Stimulated activated CD4-positive, alpha-beta T cell treated with anti-CD3 and anti-CD28 coated beads, Interleukin-1b, Interleukin-23, amount 100 ng/mL, for 48 hours (primary cell): ENCODE results near the gene TECPR2.
"Not testable (repeated sequence)": the region's sequence is repeated elsewhere in the genome, so short reads cannot be mapped to it uniquely, and the experiment has no call there.

Experiments
- DNase-seq: peaks from one replicate; pipeline ENCODE4 v3.0.0-alpha.2; 2020

Gene TECPR2

DNA sequence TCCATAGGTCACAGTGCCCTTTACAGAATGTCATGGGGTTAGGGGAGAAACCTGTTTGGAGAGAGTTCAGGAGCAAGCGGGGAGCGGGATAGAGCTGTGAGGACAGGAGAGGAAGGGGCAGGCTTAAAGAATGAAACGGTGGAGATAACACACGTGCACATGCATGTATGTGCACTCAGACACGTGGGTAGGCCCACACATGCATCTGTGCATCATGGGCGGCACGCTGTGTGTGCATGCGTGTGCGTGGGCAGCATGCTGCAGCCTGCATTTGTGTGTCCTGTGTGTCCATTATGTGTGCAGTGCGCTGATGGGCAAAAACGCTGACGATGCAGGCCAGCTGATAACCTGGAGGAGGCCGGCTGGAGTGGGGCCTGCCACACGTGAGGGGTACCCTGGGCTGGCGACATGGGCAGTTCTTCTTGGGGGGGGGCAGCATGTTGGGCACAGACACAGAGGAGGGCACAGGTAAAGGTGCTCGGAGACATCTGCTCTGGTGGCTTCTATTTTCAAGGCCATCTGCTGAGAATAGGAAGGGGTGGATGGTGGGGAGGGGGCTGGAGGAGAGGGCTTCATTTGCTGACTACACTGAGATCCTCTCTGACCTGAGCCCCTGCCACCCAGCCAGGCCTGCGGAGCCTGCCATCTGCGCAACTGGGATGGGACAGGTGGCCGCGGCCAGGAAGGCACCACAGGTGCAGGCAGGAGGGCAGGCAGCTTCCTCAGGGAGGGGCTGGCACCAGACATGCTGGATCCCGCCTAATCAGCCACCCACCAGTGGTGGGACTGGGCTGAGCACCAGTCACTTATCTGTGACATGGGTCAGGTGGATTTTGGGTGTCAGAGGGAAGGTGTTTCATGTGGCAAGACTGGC is 151.4 kb downstream of the TECPR2 start:
- DNase-seq: no peak

- DNase-seq: no peak
Observed at GRCh38 chr14:102514987-102515733, 152.4 kb downstream of the TECPR2 start.

GRCh38 chr14:102516531-102517391 is 154.0 kb downstream of the TECPR2 start:
- peak; percentile 40 for DNase-seq

- no peak for DNase-seq
Observed at GRCh38 chr14:102517392-102518062, 154.8 kb downstream of the TECPR2 start.

- no peak for DNase-seq
Observed at GRCh38 chr14:102518063-102518648, 155.4 kb downstream of the TECPR2 start.

DNA sequence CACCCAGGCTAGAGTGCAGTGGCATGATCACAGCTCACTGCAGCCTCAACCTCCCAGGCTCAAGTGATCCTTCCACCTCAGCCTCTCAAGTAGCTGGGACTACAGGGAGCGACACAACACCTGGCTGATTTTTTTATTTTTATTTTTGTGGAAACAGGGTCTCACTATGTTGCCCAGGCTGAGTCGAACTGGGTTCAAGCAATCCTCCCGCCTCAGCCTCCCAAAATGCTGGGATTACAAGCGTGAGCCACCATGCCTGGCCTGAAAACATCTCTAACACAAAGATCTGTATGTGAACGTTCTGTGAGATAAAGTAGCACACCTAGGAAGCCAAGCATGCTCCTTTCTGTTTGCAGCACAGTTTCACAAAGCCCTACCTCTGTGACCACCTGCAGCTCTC is 157.0 kb downstream of the TECPR2 start:
- DNase-seq: not testable (repeated sequence)

GRCh38 chr14:102523200-102523568 is 160.4 kb downstream of the TECPR2 start:
- no peak for DNase-seq

DNA sequence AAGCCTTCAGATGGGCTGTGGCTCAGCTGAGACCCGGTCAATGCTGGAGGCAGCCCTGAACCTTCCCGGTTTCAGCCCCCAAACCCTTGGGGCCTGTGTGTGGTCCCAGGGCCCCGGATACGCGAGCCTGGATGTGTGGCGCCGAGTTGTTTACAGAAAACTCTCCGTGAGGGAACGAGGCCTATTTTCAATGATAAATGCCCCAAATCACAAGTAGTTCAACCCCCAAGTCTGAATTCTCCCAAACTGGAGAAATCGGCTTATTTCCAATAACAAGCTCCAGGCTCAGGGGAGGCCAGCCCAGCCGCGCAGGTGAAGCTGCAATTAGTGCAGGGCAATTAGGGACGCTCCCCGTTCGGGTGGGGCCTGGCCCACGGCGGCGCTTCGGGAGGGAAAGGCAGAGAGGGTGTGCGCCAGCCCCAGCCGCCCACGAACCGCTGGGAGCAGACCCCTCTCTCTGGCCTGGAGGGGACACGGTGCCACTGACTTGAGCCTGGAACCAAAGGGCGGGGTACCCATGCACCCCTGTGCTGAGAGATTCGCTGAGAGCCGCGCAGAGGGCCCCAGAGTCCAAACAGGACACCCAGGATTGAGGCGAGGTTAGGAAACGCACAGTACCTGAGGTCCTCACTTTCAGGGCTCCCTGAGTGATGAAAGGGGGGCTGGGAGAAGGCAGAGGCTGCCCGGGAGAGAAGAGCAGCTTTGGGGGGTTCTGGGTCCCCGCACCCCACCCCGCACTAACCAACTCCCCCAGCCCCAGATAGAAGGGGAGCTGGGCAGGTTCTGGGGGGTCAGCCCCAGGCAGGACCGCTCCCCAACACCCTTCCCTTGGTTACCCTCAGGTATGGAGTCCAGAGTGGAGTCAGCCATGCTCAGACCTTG is 161.1 kb downstream of the TECPR2 start:
- DNase-seq: no peak

DNA sequence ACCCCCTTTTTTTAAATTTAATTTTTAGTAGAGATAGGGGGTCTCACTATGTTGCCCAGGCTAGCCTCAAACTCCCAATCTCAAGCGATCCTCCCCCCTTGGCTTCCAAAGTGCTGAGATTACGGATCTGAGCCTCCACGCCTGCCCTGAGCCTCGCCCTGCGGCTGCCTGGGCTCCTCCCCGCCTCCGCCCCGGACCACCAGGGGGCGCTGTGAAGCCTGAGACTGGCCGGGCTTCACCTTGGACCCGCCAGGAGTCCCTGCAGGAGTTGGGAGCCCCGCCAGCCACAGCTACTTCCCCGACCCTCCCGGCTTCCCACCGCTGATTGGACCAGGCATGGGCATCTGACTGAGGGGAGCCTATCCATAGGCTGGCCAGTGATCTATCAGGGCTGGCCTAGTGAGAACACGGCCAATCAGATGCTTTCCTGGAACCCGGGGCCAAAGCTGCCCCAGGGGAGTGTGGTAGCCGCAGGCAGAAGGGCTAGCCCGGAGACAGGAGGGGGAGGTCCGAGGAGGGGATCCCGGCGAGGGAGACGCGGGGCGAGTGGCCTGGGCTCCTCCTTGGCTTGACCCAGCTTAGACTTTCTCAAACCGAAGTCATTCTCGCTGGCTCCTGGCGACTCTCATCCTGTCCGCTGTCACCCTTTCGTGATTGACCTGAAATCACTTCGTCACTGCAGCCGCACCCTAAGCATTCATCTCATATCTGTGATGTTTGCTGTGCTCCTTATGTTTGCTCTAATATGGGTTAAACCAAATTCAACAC is 161.9 kb downstream of the TECPR2 start:
- peak; percentile 97 for DNase-seq

- DNase-seq: no peak
Observed at GRCh38 chr14:102525219-102525928, 162.6 kb downstream of the TECPR2 start.

DNA sequence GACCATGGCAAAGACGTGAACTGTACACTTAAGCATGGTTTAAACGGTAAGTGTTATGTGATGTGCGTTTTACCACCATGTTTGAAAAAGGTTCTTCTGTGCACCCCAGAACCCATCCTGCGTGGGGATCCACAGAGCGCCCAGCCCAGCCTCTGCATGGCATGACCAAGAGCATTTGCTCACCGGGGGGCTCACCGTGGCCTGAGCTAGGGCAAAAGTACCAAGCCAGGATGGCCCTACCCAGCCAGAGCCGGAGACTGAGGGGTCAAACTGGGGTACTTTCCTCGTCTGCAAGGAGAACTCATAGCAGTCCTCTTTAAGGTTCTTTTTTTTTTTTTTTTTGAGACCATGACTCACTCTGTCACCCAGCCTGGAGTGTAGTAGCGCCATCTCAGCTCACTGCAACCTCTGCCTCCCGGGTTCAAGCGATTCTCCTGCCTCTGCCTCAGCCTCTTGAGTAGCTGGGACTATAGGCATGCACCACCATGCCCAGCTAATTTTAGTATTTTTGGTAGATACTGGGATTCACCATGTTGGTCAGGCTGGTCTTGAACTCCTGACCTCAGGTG is 163.3 kb downstream of the TECPR2 start:
- DNase-seq: no peak

GRCh38 chr14:102528431-102529170 is 165.9 kb downstream of the TECPR2 start:
- no peak for DNase-seq

DNA sequence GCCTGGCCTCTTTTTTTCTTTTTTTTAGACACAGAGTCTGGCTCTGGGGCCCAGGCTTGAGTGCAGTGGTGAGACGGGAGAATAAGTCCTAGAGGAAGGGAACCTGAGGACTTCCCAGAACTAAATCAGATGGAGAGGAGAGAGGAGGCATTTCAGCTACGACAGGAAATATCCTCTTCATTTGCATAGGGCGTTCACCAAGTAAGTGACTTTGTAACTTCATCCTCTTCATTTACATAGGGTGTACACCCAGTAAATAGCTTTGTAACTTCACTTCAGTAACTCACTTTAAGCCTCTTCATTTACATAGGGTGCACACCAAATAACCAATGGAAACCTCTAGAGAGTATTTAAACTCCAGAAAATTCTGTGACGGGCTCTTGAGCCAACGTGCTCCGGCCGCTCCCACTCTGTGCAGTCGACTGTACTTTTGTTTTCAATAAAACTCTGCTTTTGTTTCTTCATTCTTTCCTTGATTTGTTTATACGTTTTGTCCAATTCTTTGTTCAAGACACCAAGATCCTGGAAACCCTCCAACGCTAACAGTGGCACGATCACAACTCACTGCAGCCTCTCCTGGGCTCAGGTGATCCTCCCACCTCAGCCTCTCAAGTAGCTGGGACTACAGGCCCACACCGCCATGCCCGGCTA is 168.2 kb downstream of the TECPR2 start:
- DNase-seq: no peak

DNA sequence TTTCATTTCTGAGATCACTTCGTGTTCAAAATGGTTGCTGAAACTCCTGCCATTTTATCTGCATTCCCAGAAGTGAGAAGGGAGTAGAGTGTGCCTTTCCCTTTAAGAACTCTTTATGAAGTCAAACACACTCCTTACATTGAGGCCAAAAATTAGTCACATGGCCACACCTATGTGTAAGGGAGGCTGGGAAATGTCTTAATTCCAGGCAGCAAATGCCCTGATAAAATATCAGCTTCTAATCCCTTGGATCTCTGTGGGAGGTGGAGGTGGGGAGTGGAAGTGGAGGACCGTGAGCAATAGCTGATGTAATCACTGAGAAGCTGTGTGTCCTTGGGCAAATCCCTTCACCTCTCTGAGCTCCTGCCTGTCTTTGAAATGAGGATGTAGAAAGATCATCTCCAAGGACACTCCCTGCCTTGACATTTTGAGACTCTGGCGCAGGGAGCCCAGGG is 169.5 kb downstream of the TECPR2 start:
- DNase-seq: no peak

GRCh38 chr14:102537981-102538601 is 175.3 kb downstream of the TECPR2 start:
- no peak for DNase-seq

GRCh38 chr14:102538602-102539543 is 176.1 kb downstream of the TECPR2 start:
- DNase-seq: no peak
